Stomach (tissue), 4 donors: ENCODE measurements around the gene CCDC170.

ENCODE experiments used
- CTCF ChIP-seq, 7 experiments: fragments of 450-650 bp in 4 of 7; fragments of 200-600 bp in 3 of 7; sonication (generic) in 3 of 7; IDR thresholded peaks; one replicate each; pipeline ENCODE4 v1.5.1; 2016 to 2019; ENCODE audit warnings: antibody characterized with exemption in 7 of 7, control low read depth in 2 of 7, mild to moderate bottlenecking in 1 of 7
- EP300 ChIP-seq: sonication (generic); formaldehyde crosslinking; IDR thresholded peaks from one replicate; pipeline ENCODE4 v1.6.1; 2017; ENCODE audit warnings: antibody characterized with exemption
- POLR2A ChIP-seq, 4 donors: fragments of 450-650 bp; IDR thresholded peaks; one replicate each; pipeline ENCODE4 v1.6.1; 2016; ENCODE audit warnings: antibody characterized with exemption in 4 of 4, control low read depth in 2 of 4, mild to moderate bottlenecking in 1 of 4, moderate library complexity in 1 of 4
- POLR2AphosphoS5 ChIP-seq, 3 donors: sonication (generic); formaldehyde crosslinking; IDR thresholded peaks; one replicate each; pipeline ENCODE4 v1.6.1; 2016; ENCODE audit warnings: antibody characterized with exemption in 3 of 3

GRCh38 chr6:151488226-151488625 is 5.6 kb upstream of the CCDC170 start:
- TF ChIP-seq CTCF (IDR thresholded peaks at IDR 0.05) (no peak), EP300 (no peak), POLR2AphosphoS5 (IDR thresholded peaks at IDR 0.05) (no peak), POLR2A (IDR thresholded peaks at IDR 0.05) (no peak)
